Muscle layer of duodenum (tissue), 2 donors: ENCODE data around the gene ATP4B.

Experiments
- H3K27ac ChIP-seq: one replicate; pipeline ENCODE4 v1.7.0; 2013; ENCODE audit warnings: mild to moderate bottlenecking, low read length
- H3K27me3 ChIP-seq: one replicate; pipeline ENCODE4 v1.7.0; 2013; ENCODE audit warnings: low read depth, mild to moderate bottlenecking, control low read depth, low read length
- H3K36me3 ChIP-seq, 2 donors: one replicate each; pipeline ENCODE4 v1.7.0; 2013; ENCODE audit warnings: low read length in 2 of 2, control low read depth in 1 of 2, mild to moderate bottlenecking in 1 of 2; ENCODE audit not compliant: insufficient read depth in 2 of 2, control insufficient read depth in 1 of 2
- H3K4me1 ChIP-seq, 2 donors: one replicate each; pipeline ENCODE4 v1.7.0; 2013; ENCODE audit warnings: low read length in 2 of 2, mild to moderate bottlenecking in 2 of 2, control low read depth in 1 of 2, moderate library complexity in 1 of 2; ENCODE audit not compliant: insufficient read depth in 2 of 2, control insufficient read depth in 1 of 2
- H3K4me3 ChIP-seq, 2 donors: one replicate each; pipeline ENCODE4 v1.7.0; 2013; ENCODE audit warnings: low read length in 2 of 2, low read depth in 1 of 2, mild to moderate bottlenecking in 1 of 2
- H3K9me3 ChIP-seq, 2 donors: one replicate each; pipeline ENCODE4 v1.7.0; 2013; ENCODE audit warnings: low read length in 2 of 2, control low read depth in 1 of 2, mild to moderate bottlenecking in 1 of 2; ENCODE audit not compliant: control insufficient read depth in 1 of 2
- donor health status: healthy.

Gene ATP4B

GRCh38 chr13:113646921-113647340, 11.1 kb downstream of the ATP4B start:
- peaks cover 0 to 7% of the 10 kb centered on the region in 2 donors for H3K4me1 ChIP-seq
- H3K27ac ChIP-seq: no peak overlapping the region
- no peaks in the 10 kb centered on the region for H3K27me3 ChIP-seq
- no peaks in the 10 kb centered on the region for H3K9me3 ChIP-seq
- no peaks in the 10 kb centered on the region for H3K36me3 ChIP-seq
- no peak overlapping the region for H3K4me3 ChIP-seq

DNA sequence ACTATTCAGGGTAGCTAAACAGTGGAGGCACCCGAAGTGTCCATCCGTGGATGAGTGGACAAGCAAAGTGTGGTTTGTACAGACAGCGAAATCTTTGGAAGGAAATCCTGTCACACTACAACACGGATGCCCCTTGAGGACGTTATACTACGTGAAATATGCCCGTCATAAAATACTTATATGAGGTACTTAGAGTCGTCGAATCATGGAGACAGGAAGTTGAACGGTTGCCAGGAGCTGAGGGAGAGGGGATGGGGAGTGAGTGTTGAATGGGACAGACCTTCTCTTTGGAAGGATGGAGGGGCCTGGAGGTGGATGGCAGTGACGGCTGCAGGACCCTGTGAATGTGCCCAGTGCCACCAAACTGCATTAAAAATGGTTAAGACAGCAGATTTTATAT, 11.6 kb downstream of the ATP4B start:
- Histone ChIP-seq H3K4me1 (peaks cover 0 to 7% of the 10 kb centered on the region in 2 donors), H3K27me3 (no peaks in the 10 kb centered on the region), H3K27ac (no peak overlapping the region), H3K4me3 (no peak overlapping the region), H3K9me3 (no peaks in the 10 kb centered on the region), H3K36me3 (no peaks in the 10 kb centered on the region)

GRCh38 chr13:113645329-113645728, 12.7 kb downstream of the ATP4B start:
- Histone ChIP-seq H3K27ac (no peak overlapping the region), H3K36me3 (no peaks in the 10 kb centered on the region), H3K27me3 (no peaks in the 10 kb centered on the region), H3K4me3 (no peak overlapping the region), H3K9me3 (no peaks in the 10 kb centered on the region), H3K4me1 (peaks cover 0 to 7% of the 10 kb centered on the region in 2 donors)

DNA sequence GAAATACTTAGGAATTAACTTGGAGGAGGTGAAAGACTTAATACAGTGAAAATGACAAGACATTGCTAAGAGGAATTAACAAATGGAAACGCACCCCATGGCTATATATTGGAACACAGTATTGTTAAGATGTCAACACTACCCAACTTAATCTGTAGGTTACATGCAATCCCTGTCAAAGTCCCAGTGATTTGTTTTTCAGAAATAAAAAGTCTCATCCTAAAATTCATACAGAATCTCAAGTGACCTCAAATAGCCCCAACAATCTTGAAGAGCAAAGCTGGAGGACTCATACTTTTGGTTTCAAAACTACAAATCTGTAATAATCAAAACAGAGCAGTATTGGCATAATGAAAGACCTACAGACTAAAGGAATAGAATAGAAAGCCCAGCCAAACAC, 13.2 kb downstream of the ATP4B start:
- Histone ChIP-seq H3K9me3 (no peaks in the 10 kb centered on the region), H3K4me3 (no peak overlapping the region), H3K27ac (no peak overlapping the region), H3K27me3 (no peaks in the 10 kb centered on the region), H3K36me3 (peaks cover 0 to 5% of the 10 kb centered on the region in 2 donors), H3K4me1 (peaks cover 0 to 7% of the 10 kb centered on the region in 2 donors)

GRCh38 chr13:113643593-113643992, 14.4 kb downstream of the ATP4B start:
- Histone ChIP-seq H3K4me1 (peaks cover 0 to 7% of the 10 kb centered on the region in 2 donors), H3K27ac (no peak overlapping the region), H3K9me3 (no peaks in the 10 kb centered on the region), H3K27me3 (no peaks in the 10 kb centered on the region), H3K4me3 (no peak overlapping the region), H3K36me3 (peaks cover 5 to 12% of the 10 kb centered on the region in 2 donors)

DNA sequence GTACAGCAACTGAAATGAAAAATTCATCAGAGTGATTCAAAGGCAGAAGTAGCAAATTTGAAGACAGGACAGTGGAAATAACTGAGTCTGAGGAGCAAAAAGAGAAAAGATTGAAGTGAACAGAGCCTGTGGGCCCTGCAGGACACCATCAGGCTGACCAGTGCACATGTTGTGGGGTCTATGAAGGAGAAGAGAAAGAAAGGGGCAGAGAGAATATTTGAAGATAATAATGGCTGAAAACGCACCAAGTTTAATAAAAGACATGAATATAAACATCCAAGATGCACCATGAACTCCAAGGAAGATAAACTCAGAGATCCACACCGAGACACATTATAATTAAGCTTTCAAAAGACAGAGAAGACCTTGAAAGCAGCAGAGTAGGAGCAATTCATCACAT, 15.4 kb downstream of the ATP4B start:
- no peak overlapping the region for H3K4me3 ChIP-seq
- no peaks in the 10 kb centered on the region for H3K27me3 ChIP-seq
- peaks cover 11 to 21% of the 10 kb centered on the region in 2 donors for H3K36me3 ChIP-seq
- no peaks in the 10 kb centered on the region for H3K9me3 ChIP-seq
- peaks cover 0 to 7% of the 10 kb centered on the region in 2 donors for H3K4me1 ChIP-seq
- H3K27ac ChIP-seq: no peak overlapping the region

DNA sequence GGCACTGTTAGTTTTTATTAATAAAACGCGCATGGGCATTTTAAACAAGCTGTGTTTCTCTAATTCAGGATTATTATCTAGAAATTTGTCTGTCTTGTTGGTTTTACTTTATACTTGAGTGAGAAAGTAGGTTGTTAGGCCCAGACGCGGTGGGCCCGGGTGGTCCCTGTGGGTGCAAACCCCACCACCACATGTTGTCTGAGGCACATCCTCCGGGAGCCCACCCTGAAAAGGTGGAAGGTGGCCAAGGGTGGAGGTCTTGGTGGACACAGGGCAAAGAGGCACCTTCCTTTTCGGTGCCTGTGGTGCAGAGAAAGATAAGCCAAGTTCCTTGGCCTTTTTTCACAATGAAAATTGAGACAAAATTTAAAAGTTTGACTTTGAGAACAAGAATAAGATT, 16.6 kb downstream of the ATP4B start:
- no peak overlapping the region for H3K27ac ChIP-seq
- H3K4me1 ChIP-seq: no peaks in the 10 kb centered on the region
- peaks cover 20 to 30% of the 10 kb centered on the region in 2 donors for H3K36me3 ChIP-seq
- H3K4me3 ChIP-seq: no peak overlapping the region
- no peaks in the 10 kb centered on the region for H3K9me3 ChIP-seq
- H3K27me3 ChIP-seq: no peaks in the 10 kb centered on the region

DNA sequence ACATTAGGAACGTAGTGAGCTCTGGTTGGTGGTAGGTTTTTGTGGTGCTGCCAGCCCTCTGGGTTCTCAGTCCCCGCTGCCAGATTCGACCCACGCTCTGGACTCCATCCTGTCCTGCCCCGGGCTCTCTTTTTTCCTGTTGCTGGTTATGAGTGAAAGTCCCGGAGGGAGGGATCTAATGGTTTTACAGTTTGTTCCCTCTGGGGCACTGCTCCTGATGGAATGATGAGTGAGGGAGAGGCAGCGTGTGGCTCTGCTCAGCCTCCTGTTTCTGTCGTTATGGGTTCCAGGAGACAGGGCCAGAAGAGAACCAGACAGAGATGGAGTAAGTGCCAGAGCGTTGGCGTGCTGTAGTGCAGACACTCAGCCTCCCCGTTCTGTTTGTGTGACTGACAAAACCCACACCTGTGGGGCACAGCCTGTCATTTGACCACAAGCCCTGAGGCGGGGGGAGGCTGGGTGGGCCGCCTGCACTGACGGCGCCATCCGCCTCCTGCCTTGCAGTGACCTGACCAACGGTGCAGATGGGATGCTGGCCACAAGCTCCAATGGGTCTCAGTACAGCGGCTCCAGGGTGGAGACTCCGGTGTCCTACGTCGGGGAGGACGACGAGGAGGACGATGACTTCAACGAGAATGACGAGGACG, 18.3 kb downstream of the ATP4B start:
- Histone ChIP-seq H3K4me3 (no peak overlapping the region), H3K9me3 (no peaks in the 10 kb centered on the region), H3K27ac (no peak overlapping the region), H3K36me3 (peaks cover 32 to 47% of the 10 kb centered on the region in 2 donors), H3K27me3 (no peaks in the 10 kb centered on the region), H3K4me1 (no peaks in the 10 kb centered on the region)

- Histone ChIP-seq H3K4me1 (no peaks in the 10 kb centered on the region), H3K4me3 (no peak overlapping the region), H3K9me3 (no peaks in the 10 kb centered on the region), H3K27ac (no peak overlapping the region), H3K36me3 (peaks cover 38 to 57% of the 10 kb centered on the region in 2 donors), H3K27me3 (no peaks in the 10 kb centered on the region)
Measured at GRCh38 chr13:113638806-113639205, 19.2 kb downstream of the ATP4B start.

DNA sequence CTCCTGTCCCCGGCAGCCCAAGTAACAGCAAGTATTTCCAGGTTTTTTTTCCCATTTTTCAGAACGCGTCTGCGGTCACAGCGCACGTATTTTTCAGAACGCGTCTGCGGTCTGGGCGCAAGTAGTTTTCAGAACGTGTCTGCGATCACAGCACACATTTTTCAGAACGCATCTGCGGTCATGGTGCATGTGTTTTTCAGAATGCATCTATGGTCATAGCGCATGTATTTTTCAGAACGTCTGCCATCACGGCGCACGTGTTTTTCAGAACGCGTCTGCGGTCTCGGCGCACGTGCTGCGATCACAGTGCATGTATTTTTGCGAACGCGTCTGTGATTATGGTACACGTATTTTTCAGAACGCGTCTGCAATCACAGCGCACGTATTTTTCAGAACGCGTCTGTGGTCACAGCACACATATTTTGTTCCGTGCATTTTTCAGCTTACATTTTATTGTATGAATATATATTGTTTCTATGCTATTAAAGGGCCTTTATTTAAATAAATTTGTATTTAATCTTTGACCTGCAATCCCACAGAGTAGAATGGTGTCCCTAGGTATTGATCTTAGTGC, 19.7 kb downstream of the ATP4B start:
- H3K36me3 ChIP-seq: peaks cover 41 to 62% of the 10 kb centered on the region in 2 donors
- no peak overlapping the region for H3K27ac ChIP-seq

DNA sequence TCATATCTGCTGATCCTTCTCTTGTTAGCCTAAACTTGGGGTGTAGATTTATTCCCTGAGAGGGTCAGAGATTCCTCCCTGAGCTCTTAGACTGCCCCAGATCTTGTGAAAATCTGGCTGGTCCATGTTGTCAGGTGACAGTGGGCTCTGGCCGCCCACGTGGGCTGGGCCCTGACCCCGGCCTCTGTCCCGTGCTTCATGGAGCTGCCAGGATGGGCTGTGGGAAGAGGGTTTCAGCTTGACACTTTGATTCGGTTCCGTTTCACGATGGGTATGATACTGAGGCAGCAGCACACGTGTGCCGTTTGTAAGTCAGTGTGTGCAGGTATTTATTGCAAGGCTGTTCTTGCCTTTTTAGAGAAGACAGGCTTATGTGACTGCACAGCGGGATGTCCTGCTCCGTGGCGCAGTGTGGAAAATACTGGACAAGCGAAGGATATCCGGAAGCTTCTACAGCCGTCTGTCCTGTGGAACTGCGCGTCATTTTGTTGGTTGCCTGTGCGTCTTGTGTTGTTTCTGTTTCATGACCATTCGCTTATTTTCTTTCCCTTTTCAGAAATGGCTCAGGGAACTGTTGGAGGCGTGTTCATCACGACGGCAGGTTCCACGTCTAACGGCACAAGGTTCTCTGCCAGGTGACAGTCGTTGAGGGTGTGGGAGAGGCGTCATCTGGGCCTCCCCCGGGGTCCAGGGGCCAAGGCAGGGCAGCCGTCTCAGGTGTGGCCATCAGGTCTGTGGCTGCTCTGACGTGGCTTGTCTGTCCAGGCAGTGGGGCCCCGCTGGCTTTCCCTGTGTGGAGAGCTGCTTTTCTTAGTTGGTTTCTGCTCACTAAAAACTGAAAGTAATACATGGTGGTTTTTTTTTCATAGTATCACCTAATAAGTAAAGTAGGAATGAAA, 20.5 kb downstream of the ATP4B start:
- no peak overlapping the region for H3K27ac ChIP-seq
- H3K9me3 ChIP-seq: no peaks in the 10 kb centered on the region
- H3K4me3 ChIP-seq: no peak overlapping the region
- H3K27me3 ChIP-seq: no peaks in the 10 kb centered on the region
- H3K4me1 ChIP-seq: no peaks in the 10 kb centered on the region
- H3K36me3 ChIP-seq: peaks cover 41 to 69% of the 10 kb centered on the region in 2 donors

More for the DNA sequence above, 19.7 kb downstream of the ATP4B start:
- no peaks in the 10 kb centered on the region for H3K4me1 ChIP-seq
- H3K4me3 ChIP-seq: no peak overlapping the region
- no peaks in the 10 kb centered on the region for H3K27me3 ChIP-seq
- H3K9me3 ChIP-seq: no peaks in the 10 kb centered on the region
